ENCODE measurements around the gene RABGAP1L.

Gene RABGAP1L

GRCh38 chr1:174666248-174666647, 506.9 kb downstream of the RABGAP1L start (continued):
- no peak for TF ChIP-seq ZNF148 (tag by site-specific recombination; IDR thresholded peaks at IDR 0.05; ENCODE audit: borderline replicate concordance)

- Histone ChIP-seq H3K27ac (ENCODE audit: extremely low read depth, low read depth, low read length) (no peak overlapping the region), H3K4me1 (ENCODE audit: control insufficient read depth, insufficient read depth, low read length) (no peaks in the 10 kb centered on the region), H3K36me3 (ENCODE audit: control insufficient read depth in 2 of 2, insufficient read depth in 1 of 2, low read length in 2 of 2) (no peaks in the 10 kb centered on the region), H3K9me3 (ENCODE audit: control insufficient read depth, insufficient read depth, low read depth, low read length) (no peaks in the 10 kb centered on the region), H3K4me3 (ENCODE audit: low read depth, low read length) (no peak overlapping the region)
- ChIA-PET POLR2A (no interaction called here), CTCF (no interaction called here)
- TF ChIP-seq KLF7 (tag by site-specific recombination; IDR thresholded peaks at IDR 0.05; ENCODE audit: borderline replicate concordance): no peak
- TF ChIP-seq GLIS1 (tag by site-specific recombination; IDR thresholded peaks at IDR 0.05): no peak
These were observed 512.5 kb downstream of the RABGAP1L start for GRCh38 chr1:174671826-174672225.

- POLR2A ChIA-PET: no interaction called here
- TF ChIP-seq ZNF561 (tag by site-specific recombination; IDR thresholded peaks at IDR 0.05; ENCODE audit: borderline replicate concordance): no peak
- TF ChIP-seq EGR2 (tag by site-specific recombination; IDR thresholded peaks at IDR 0.05; ENCODE audit: low read depth): no peak
- TF ChIP-seq ZNF830 (tag by site-specific recombination; IDR thresholded peaks at IDR 0.05; ENCODE audit: low read depth): no peak
- TF ChIP-seq ZNF645 (tag by site-specific recombination; IDR thresholded peaks at IDR 0.05): no peak
- TF ChIP-seq ZNF791 (tag by site-specific recombination; IDR thresholded peaks at IDR 0.05): no peak
- TF ChIP-seq YY2 (tag by site-specific recombination; IDR thresholded peaks at IDR 0.05): no peak
- TF ChIP-seq ZNF112 (tag by site-specific recombination; IDR thresholded peaks at IDR 0.05): no peak
- no peak for TF ChIP-seq ZNF677 (tag by site-specific recombination; IDR thresholded peaks at IDR 0.05)
- TF ChIP-seq ZSCAN18 (tag by site-specific recombination; IDR thresholded peaks at IDR 0.05): no peak
- TF ChIP-seq OVOL3 (tag by site-specific recombination; IDR thresholded peaks at IDR 0.05): no peak
- no peak for TF ChIP-seq ZNF548 (tag by site-specific recombination; IDR thresholded peaks at IDR 0.05)
- no peak for TF ChIP-seq ZNF660 (tag by site-specific recombination; IDR thresholded peaks at IDR 0.05)
- no peak for TF ChIP-seq ELK4 (IDR thresholded peaks at IDR 0.05; ENCODE audit: borderline replicate concordance, low read depth, low read length)
- no peak for TF ChIP-seq ZNF155 (tag by site-specific recombination; IDR thresholded peaks at IDR 0.05)
- no peak for TF ChIP-seq ZNF292 (tag by site-specific recombination; IDR thresholded peaks at IDR 0.05; ENCODE audit: borderline replicate concordance, low read depth)
- no peak for TF ChIP-seq ZNF777 (tag by site-specific recombination; IDR thresholded peaks at IDR 0.05; ENCODE audit: borderline replicate concordance)
- no peak for TF ChIP-seq ZNF2 (tag by site-specific recombination; IDR thresholded peaks at IDR 0.05)
- no peak for TF ChIP-seq FEZF1 (tag by site-specific recombination; IDR thresholded peaks at IDR 0.05)
- TF ChIP-seq ZNF133 (tag by site-specific recombination; IDR thresholded peaks at IDR 0.05): no peak
- no peak for TF ChIP-seq ZNF549 (tag by site-specific recombination; IDR thresholded peaks at IDR 0.05)
- Histone ChIP-seq H3K36me3 (ENCODE audit: control insufficient read depth in 2 of 2, insufficient read depth in 1 of 2, low read length in 2 of 2) (no peaks in the 10 kb centered on the region), H3K9me3 (ENCODE audit: control insufficient read depth, insufficient read depth, low read depth, low read length) (no peaks in the 10 kb centered on the region), H3K4me3 (ENCODE audit: low read depth, low read length) (no peak overlapping the region), H3K4me1 (ENCODE audit: control insufficient read depth, insufficient read depth, low read length) (no peaks in the 10 kb centered on the region), H3K27ac (ENCODE audit: extremely low read depth, low read depth, low read length) (no peak overlapping the region)
- CTCF ChIA-PET: no interaction called here
These were observed 517.5 kb downstream of the RABGAP1L start for GRCh38 chr1:174676856-174677255.

Measured in HEK293 (cell line).